CD14-positive monocyte (primary cell): ENCODE data around the gene CHN2. TPM values are rescaled to one million over a fixed set of nuclear protein-coding genes. Genes with fewer than 3 reads are reported as not detected.
A peak's percentile ranks its signal among the peaks of the same experiment; 100 is the strongest.

ENCODE experiments used
- DNase-seq, 3 donors: peaks; one replicate each; pipeline ENCODE4 v3.0.0-alpha.2; 2011 to 2022
- H2AFZ ChIP-seq: 2 replicates; pipeline ENCODE4 v1.6.0; 2012; ENCODE audit warnings: mild to moderate bottlenecking, low read depth, low read length, inconsistent platforms; ENCODE audit not compliant: insufficient read depth, poor library complexity, severe bottlenecking
- H3K27ac ChIP-seq, 2 donors: 1 replicate in 1 of 2; 2 replicates in 1 of 2; pipeline ENCODE4 v1.5.1; 2012 to 2013; ENCODE audit warnings: low read length in 2 of 2, control low read depth in 1 of 2, inconsistent platforms in 1 of 2, low read depth in 1 of 2, mild to moderate bottlenecking in 1 of 2
- H3K27me3 ChIP-seq, 2 donors: one replicate each; pipeline versions ENCODE4 v1.6.0 to v1.6.1; 2011 to 2013; ENCODE audit warnings: low read length in 2 of 2; ENCODE audit not compliant: control insufficient read depth in 2 of 2, insufficient read depth in 2 of 2
- H3K36me3 ChIP-seq, 2 donors: replicated peaks in 1 of 2; 1 replicate in 1 of 2; 2 replicates in 1 of 2; pipeline versions ENCODE4 v1.5.1 to v1.6.1; 2012 to 2013; ENCODE audit warnings: low read length in 2 of 2, control low read depth in 1 of 2, inconsistent platforms in 1 of 2, mild to moderate bottlenecking in 1 of 2; ENCODE audit not compliant: insufficient read depth in 2 of 2, control insufficient read depth in 1 of 2
- H3K4me1 ChIP-seq, 2 donors: 1 replicate in 1 of 2; 2 replicates in 1 of 2; pipeline versions ENCODE4 v1.5.1 to v1.6.1; 2012 to 2013; ENCODE audit warnings: low read length in 2 of 2, control low read depth in 1 of 2, inconsistent platforms in 1 of 2, mild to moderate bottlenecking in 1 of 2, moderate library complexity in 1 of 2; ENCODE audit not compliant: insufficient read depth in 2 of 2, control insufficient read depth in 1 of 2
- H3K4me2 ChIP-seq: replicated peaks from 2 replicates; pipeline ENCODE3; 2012; ENCODE audit warnings: low read length, moderate library complexity, mild to moderate bottlenecking; ENCODE audit not compliant: poor library complexity, severe bottlenecking; ENCODE audit errors: extremely low read depth
- H3K4me3 ChIP-seq, 3 experiments: fragments of 200-600 bp in 1 of 3; sonication (generic) in 1 of 3; replicated peaks in 1 of 3; 1 replicate in 2 of 3; 2 replicates in 1 of 3; pipeline ENCODE4 v1.5.1; 2011 to 2013; ENCODE audit warnings: low read length in 3 of 3, mild to moderate bottlenecking in 3 of 3, control low read depth in 2 of 3, low read depth in 2 of 3, inconsistent platforms in 1 of 3, moderate library complexity in 1 of 3
- H3K79me2 ChIP-seq: 2 replicates; pipeline ENCODE4 v1.6.0; 2012; ENCODE audit warnings: mild to moderate bottlenecking, control low read depth, inconsistent platforms, low read length, moderate library complexity; ENCODE audit not compliant: insufficient read depth
- H3K9ac ChIP-seq: 2 replicates; pipeline ENCODE4 v1.6.0; 2017; ENCODE audit warnings: low read length, mild to moderate bottlenecking; ENCODE audit not compliant: insufficient read depth, poor library complexity, severe bottlenecking
- H3K9me3 ChIP-seq, 2 donors: replicated peaks in 1 of 2; 1 replicate in 1 of 2; 2 replicates in 1 of 2; pipeline versions ENCODE4 v1.5.1 to v1.6.1; 2012 to 2013; ENCODE audit warnings: low read length in 2 of 2, control low read depth in 1 of 2; ENCODE audit not compliant: control insufficient read depth in 1 of 2, insufficient read depth in 1 of 2
- H4K20me1 ChIP-seq: 2 replicates; pipeline ENCODE4 v1.6.0; 2012; ENCODE audit warnings: mild to moderate bottlenecking, low read length, control low read depth, moderate library complexity; ENCODE audit not compliant: insufficient read depth
- H3K27ac Mint-ChIP-seq, 7 donors: one replicate each; pipeline ENCODE4 v1.8.0; 2020; ENCODE audit warnings: mild to moderate bottlenecking in 7 of 7, mixed read lengths in 7 of 7, moderate library complexity in 6 of 7, inconsistent platforms in 2 of 7
- H3K27me3 Mint-ChIP-seq, 3 donors: one replicate each; pipeline ENCODE4 v1.8.0; 2021 to 2022; ENCODE audit warnings: low read depth in 3 of 3, mild to moderate bottlenecking in 3 of 3, mixed read lengths in 3 of 3, moderate library complexity in 3 of 3, inconsistent platforms in 1 of 3
- H3K36me3 Mint-ChIP-seq, 2 donors: one replicate each; pipeline ENCODE4 v1.8.0; 2020; ENCODE audit warnings: mixed read lengths in 2 of 2, inconsistent platforms in 1 of 2, mild to moderate bottlenecking in 1 of 2
- H3K4me1 Mint-ChIP-seq: one replicate; pipeline ENCODE4 v1.8.0; 2020; ENCODE audit warnings: mild to moderate bottlenecking, mixed read lengths
- H3K4me3 Mint-ChIP-seq, 2 donors: one replicate each; pipeline ENCODE4 v1.8.0; 2020; ENCODE audit warnings: mild to moderate bottlenecking in 2 of 2, mixed read lengths in 2 of 2, moderate library complexity in 1 of 2
- H3K9me3 Mint-ChIP-seq, 7 donors: one replicate each; pipeline ENCODE4 v1.8.0; 2020 to 2022; ENCODE audit warnings: mixed read lengths in 7 of 7, mild to moderate bottlenecking in 6 of 7, moderate library complexity in 6 of 7, inconsistent platforms in 2 of 7
- WGBS: methylation state at CpG from one replicate; pipeline ENCODE4 v1.1.5; 2013; ENCODE audit warnings: missing lambda C conversion rate; ENCODE audit not compliant: insufficient coverage; 5-methylcytosine and 5-hydroxymethylcytosine counted together
- intact Hi-C, 2 donors: fragments of 100-400 bp; cut with micrococcal nuclease; formaldehyde crosslinking; loops; one replicate each; pipeline versions ENCODE4 v1.15.0 to v1.15.1; 2023
- polyA plus RNA-seq, 3 donors: library from polyadenylated mRNA; depleted of rRNA in 1 of 3; unstranded in 2 of 3; stranded (reverse) in 1 of 3; fragments of 300-500 nt in 2 of 3; fragments of >200 nt in 1 of 3; fragmentation: Illumina TruSeq in 2 of 3; gene quantifications; 1 replicate in 2 of 3; 2 replicates in 1 of 3; pipeline ENCODE4 v1.2.3, GENCODE V29; 2012 to 2021
- TF ChIP-seq, protein P1 (sequence below): fragments of 200-600 bp; IDR thresholded peaks from one replicate; pipeline ENCODE4 v1.8.0; 2022; ENCODE audit warnings: antibody characterized with exemption, mild to moderate bottlenecking

The CHN2 gene
- polyA plus RNA-seq, 3 donors = 26.6 to 66.5 (median 44.8) TPM

DNA sequence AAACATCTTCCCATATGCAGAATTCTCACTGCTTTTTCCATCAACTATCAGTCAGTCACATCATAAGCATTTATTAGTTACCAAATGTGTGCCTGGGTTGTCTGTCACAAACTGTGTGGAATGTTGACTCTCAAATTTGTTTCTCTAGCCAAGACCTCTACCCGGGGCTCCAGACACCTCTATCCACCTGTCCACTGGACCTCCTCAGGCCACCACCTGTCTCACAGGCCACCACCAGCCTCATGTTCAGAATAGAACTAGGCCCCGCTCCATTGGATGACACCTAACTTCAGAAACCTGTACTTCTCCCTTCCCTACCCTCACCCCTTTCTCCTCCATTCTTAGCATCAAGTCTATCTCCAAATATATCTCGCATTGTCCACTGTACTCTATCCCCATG, 176.9 kb downstream of the CHN2 start:
- Histone ChIP-seq H3K79me2 (no peaks in the 10 kb centered on the region), H3K4me3 (no peak overlapping the region), H3K9me3 (no peaks in the 10 kb centered on the region), H3K4me1 (no peaks in the 10 kb centered on the region), H3K4me2 (no peak overlapping the region), H4K20me1 (peaks cover 16% of the 10 kb centered on the region), H2AFZ (no peak overlapping the region), H3K9ac (no peak overlapping the region), H3K36me3 (peaks cover 12 to 51% of the 10 kb centered on the region in 2 donors), H3K27ac (no peak overlapping the region), H3K27me3 (no peaks in the 10 kb centered on the region)
- Mint-ChIP-seq H3K4me3 (no peak overlapping the region), H3K4me1 (peaks cover 3% of the 10 kb centered on the region), H3K36me3 (peaks cover 31 to 59% of the 10 kb centered on the region in 2 donors), H3K27ac (no peak overlapping the region), H3K27me3 (no peaks in the 10 kb centered on the region), H3K9me3 (peaks cover 0 to 1% (median 0%) of the 10 kb centered on the region in 7 donors)
- intact Hi-C loops = no loop called here
- WGBS = 92% methylated on average over 2 of the region's 3 CpGs
- no peak for DNase-seq
- TF ChIP-seq, protein P1, sequence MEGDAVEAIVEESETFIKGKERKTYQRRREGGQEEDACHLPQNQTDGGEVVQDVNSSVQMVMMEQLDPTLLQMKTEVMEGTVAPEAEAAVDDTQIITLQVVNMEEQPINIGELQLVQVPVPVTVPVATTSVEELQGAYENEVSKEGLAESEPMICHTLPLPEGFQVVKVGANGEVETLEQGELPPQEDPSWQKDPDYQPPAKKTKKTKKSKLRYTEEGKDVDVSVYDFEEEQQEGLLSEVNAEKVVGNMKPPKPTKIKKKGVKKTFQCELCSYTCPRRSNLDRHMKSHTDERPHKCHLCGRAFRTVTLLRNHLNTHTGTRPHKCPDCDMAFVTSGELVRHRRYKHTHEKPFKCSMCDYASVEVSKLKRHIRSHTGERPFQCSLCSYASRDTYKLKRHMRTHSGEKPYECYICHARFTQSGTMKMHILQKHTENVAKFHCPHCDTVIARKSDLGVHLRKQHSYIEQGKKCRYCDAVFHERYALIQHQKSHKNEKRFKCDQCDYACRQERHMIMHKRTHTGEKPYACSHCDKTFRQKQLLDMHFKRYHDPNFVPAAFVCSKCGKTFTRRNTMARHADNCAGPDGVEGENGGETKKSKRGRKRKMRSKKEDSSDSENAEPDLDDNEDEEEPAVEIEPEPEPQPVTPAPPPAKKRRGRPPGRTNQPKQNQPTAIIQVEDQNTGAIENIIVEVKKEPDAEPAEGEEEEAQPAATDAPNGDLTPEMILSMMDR = no peak

DNA sequence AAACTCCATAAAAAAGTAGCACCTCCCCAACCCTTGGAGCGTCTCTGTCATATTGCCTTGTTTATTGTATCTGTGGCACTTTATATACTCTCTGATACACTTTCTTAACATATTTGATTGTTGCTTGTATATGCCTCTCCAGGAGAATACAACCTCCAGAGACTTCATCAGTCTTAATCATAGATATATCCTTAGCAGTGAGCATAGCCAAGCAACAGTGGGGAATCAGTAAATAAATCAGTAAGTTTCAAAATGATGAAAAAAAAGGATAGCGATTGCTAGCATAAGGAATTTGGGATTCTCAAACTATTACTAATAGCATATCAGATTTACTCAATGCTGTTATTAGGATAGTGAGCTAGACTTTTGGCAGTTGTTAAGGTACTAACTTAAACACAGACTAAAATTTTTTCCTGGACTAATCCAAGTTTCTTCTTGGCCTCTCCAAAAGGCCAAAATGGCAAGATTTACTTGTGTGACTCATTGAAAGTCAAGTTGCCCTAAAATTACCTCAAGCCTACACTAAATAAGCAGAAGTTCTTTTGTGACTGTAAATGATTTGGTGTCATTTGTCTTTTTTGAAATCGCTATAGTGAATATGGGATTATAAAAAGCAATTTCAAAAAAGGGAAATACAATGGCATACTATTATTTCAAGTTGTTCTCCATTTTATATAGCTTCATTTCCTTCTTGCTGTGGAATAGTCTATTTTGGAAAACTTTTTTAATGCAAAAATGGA, 177.9 kb downstream of the CHN2 start:
- Histone ChIP-seq H3K9ac (no peak overlapping the region), H2AFZ (no peak overlapping the region), H3K27ac (no peak overlapping the region), H3K36me3 (peaks cover 12 to 54% of the 10 kb centered on the region in 2 donors), H3K4me2 (no peak overlapping the region), H4K20me1 (peaks cover 15% of the 10 kb centered on the region), H3K4me3 (no peak overlapping the region), H3K79me2 (no peaks in the 10 kb centered on the region), H3K4me1 (no peaks in the 10 kb centered on the region), H3K27me3 (no peaks in the 10 kb centered on the region), H3K9me3 (no peaks in the 10 kb centered on the region)
- no peaks in the 10 kb centered on the region for H3K27me3 Mint-ChIP-seq
- peaks cover 35 to 66% of the 10 kb centered on the region in 2 donors for H3K36me3 Mint-ChIP-seq
- TF ChIP-seq, protein P1 = no peak
- WGBS = no CpG with 5 or more reads among the region's 3 CpGs
- intact Hi-C loops = no loop called here
- peak overlapping the region in 1 of 7 donors; percentile 73 for H3K27ac Mint-ChIP-seq
- DNase-seq = peak in 2 of 3 donors; percentile 0 to 15
- no peak overlapping the region for H3K4me3 Mint-ChIP-seq
- peaks cover 3% of the 10 kb centered on the region for H3K4me1 Mint-ChIP-seq
- peaks cover 0 to 1% (median 0%) of the 10 kb centered on the region in 7 donors for H3K9me3 Mint-ChIP-seq
